Ovary (tissue), 9 donors: ENCODE measurements around the gene ATAD5. TPM values are rescaled to one million over a fixed set of nuclear protein-coding genes. Genes with fewer than 3 reads are reported as not detected.

Source experiments
- DNase-seq, 5 donors: peaks; one replicate each; pipeline ENCODE4 v3.0.0-alpha.2; 2019 to 2020
- H3K27ac ChIP-seq, 2 donors: fragments of 200-600 bp; one replicate each; pipeline versions ENCODE4 v1.5.1 to v1.8.0; 2019 to 2022
- H3K27me3 ChIP-seq: fragments of 200-600 bp; one replicate; pipeline ENCODE4 v1.8.0; 2022
- H3K36me3 ChIP-seq: fragments of 200-600 bp; sonication (generic); one replicate; pipeline ENCODE4 v1.5.1; 2019
- H3K4me1 ChIP-seq: one replicate; pipeline ENCODE4 v1.8.1; 2013; ENCODE audit warnings: mild to moderate bottlenecking, moderate library complexity; ENCODE audit not compliant: insufficient read depth
- H3K4me3 ChIP-seq: fragments of 200-600 bp; sonication (generic); one replicate; pipeline ENCODE4 v1.5.1; 2017
- H3K9me3 ChIP-seq, 2 donors: fragments of 200-600 bp in 1 of 2; sonication (generic) in 1 of 2; one replicate each; pipeline versions ENCODE4 v1.5.1 to v1.8.1; 2013 to 2019; ENCODE audit warnings: mild to moderate bottlenecking in 1 of 2, moderate library complexity in 1 of 2
- CTCF ChIP-seq, 3 donors: fragments of 450-650 bp in 2 of 3; fragments of 200-600 bp in 1 of 3; IDR thresholded peaks; one replicate each; pipeline versions ENCODE4 v1.5.1 to v1.8.0; 2016 to 2022; ENCODE audit warnings: antibody characterized with exemption in 3 of 3, mild to moderate bottlenecking in 1 of 3
- EP300 ChIP-seq: sonication (generic); formaldehyde crosslinking; IDR thresholded peaks from one replicate; pipeline ENCODE4 v1.6.1; 2017; ENCODE audit warnings: antibody characterized with exemption
- POLR2A ChIP-seq: fragments of 450-650 bp; IDR thresholded peaks from one replicate; pipeline ENCODE4 v1.6.1; 2017; ENCODE audit warnings: antibody characterized with exemption, mild to moderate bottlenecking, moderate library complexity
- WGBS, 3 donors: extraction: QIAGEN DNeasy Blood & Tissue Kit in 1 of 3; methylation state at CpG; one replicate each; pipeline versions ENCODE4 v1.1.5 to v1.1.7; 2013 to 2017; 5-methylcytosine and 5-hydroxymethylcytosine counted together
- intact Hi-C, 4 donors: fragments of 100-400 bp; cut with DNase I; formaldehyde crosslinking; loops; one replicate each; pipeline versions ENCODE4 v1.11.0 to v1.15.1; 2022 to 2023
- polyA plus RNA-seq, 2 donors: library from polyadenylated mRNA; stranded (reverse); fragments of 200-250 nt in 1 of 2; fragments of 350-450 nt in 1 of 2; fragmentation: Illumina TruSeq in 1 of 2; extraction: RNeasy Lipid Tissue Mini Kit (QIAGEN cat#74804) in 1 of 2; gene quantifications; one replicate each; pipeline ENCODE4 v1.2.3, GENCODE V29; 2013 to 2014
- total RNA-seq, 7 donors: library from RNA; depleted of rRNA in 2 of 7; stranded (reverse); fragments of >200 nt in 2 of 7; fragmentation: NEBNext Ultra II Directional in 3 of 7; extraction: Animal tissue kit (Norgen Biotek cat#: 25700) in 3 of 7; gene quantifications; one replicate each; pipeline versions ENCODE4 v1.1.0 to v1.2.4, GENCODE V29; 2016 to 2023
- donor health status: DM: no; HTN: no; CAD: no; lungs with moderate emphysema.
- donor health status: DM: no; HTN: no; CAD: no.
- donor health status: Bipolar disorder and iron deficiency.
- donor health status: DM: yes; HTN: yes; CAD: no.
- donor health status: DM: no; HTN: no; CAD: no.
- donor health status: DM: yes; HTN: yes; CAD: no.

The ATAD5 gene
- total and polyA plus RNA-seq, 9 donors, result 0.62 to 2.5 (median 1.5) TPM

- no peak overlapping the region for H3K27ac ChIP-seq
- intact Hi-C loops, result no loop called here
- no peaks in the 10 kb centered on the region for H3K27me3 ChIP-seq
- H3K4me1 ChIP-seq, result no peaks in the 10 kb centered on the region
- no peaks in the 10 kb centered on the region for H3K36me3 ChIP-seq
- TF ChIP-seq POLR2A, result no peak
- TF ChIP-seq EP300, result no peak
- TF ChIP-seq CTCF (IDR thresholded peaks at IDR 0.05), result no peak
- no peak for DNase-seq
- H3K4me3 ChIP-seq, result no peak overlapping the region
- H3K9me3 ChIP-seq, result no peaks in the 10 kb centered on the region
- 87 to 92% (median 92%) methylated on average over 9 of the region's 9 CpGs for WGBS, 3 donors
These were observed 38.3 kb upstream of the ATAD5 start for GRCh38 chr17:30793282-30793977.

GRCh38 chr17:30794372-30794771 lies 37.4 kb upstream of the ATAD5 start:
- TF ChIP-seq CTCF (IDR thresholded peaks at IDR 0.05) (no peak), EP300 (no peak), POLR2A (no peak)
- Histone ChIP-seq H3K4me1 (no peaks in the 10 kb centered on the region), H3K9me3 (no peaks in the 10 kb centered on the region), H3K4me3 (no peak overlapping the region), H3K36me3 (no peaks in the 10 kb centered on the region), H3K27ac (no peak overlapping the region), H3K27me3 (no peaks in the 10 kb centered on the region)
- no peak for DNase-seq
- WGBS, 3 donors, result 93 to 94% (median 93%) methylated on average over 5 of the region's 5 CpGs
- intact Hi-C loops, result no loop called here

GRCh38 chr17:30796016-30796415 lies 35.8 kb upstream of the ATAD5 start:
- DNase-seq, result no peak
- Histone ChIP-seq H3K27me3 (no peaks in the 10 kb centered on the region), H3K4me3 (no peak overlapping the region), H3K4me1 (no peaks in the 10 kb centered on the region), H3K9me3 (no peaks in the 10 kb centered on the region), H3K27ac (no peak overlapping the region), H3K36me3 (no peaks in the 10 kb centered on the region)
- TF ChIP-seq CTCF (IDR thresholded peaks at IDR 0.05), result no peak
- no peak for TF ChIP-seq POLR2A
- TF ChIP-seq EP300, result no peak
- intact Hi-C loops, result no loop called here
- WGBS, 3 donors, result 85 to 92% (median 91%) methylated on average over 4 of the region's 4 CpGs

GRCh38 chr17:30801671-30802070 lies 30.1 kb upstream of the ATAD5 start:
- H3K4me1 ChIP-seq, result no peaks in the 10 kb centered on the region
- no peak for DNase-seq
- WGBS, 3 donors, result 95 to 100% (median 97%) methylated on average over 1 of the region's 1 CpG
- no peaks in the 10 kb centered on the region for H3K27me3 ChIP-seq
- H3K36me3 ChIP-seq, result no peaks in the 10 kb centered on the region
- no peaks in the 10 kb centered on the region for H3K9me3 ChIP-seq
- no peak overlapping the region for H3K4me3 ChIP-seq
- TF ChIP-seq CTCF (IDR thresholded peaks at IDR 0.05), result no peak
- no peak for TF ChIP-seq POLR2A
- TF ChIP-seq EP300, result no peak
- H3K27ac ChIP-seq, result no peak overlapping the region
- intact Hi-C loops, result no loop called here
